Stimulated activated CD4-positive, alpha-beta T cell treated with anti-CD3 and anti-CD28 coated beads, Interleukin-4, amount 100 ng/mL, for 4 hours (primary cell): Measurements from ENCODE around the gene AP1M1.
"Not testable (repeated sequence)": the region's sequence is repeated elsewhere in the genome, so short reads cannot be mapped to it uniquely, and the experiment has no call there.

Experiments used
- DNase-seq, 2 experiments: peaks; one replicate each; pipeline ENCODE4 v3.0.0-alpha.2; 2020

Gene AP1M1

GRCh38 chr19:16265205-16265604 is 67.5 kb downstream of the AP1M1 start:
- DNase-seq = no peak

- DNase-seq = no peak
These were observed 68.3 kb downstream of the AP1M1 start for GRCh38 chr19:16265890-16266585.

GRCh38 chr19:16266586-16266942 is 68.9 kb downstream of the AP1M1 start:
- DNase-seq = peak; percentile 18 to 27

GRCh38 chr19:16268676-16269319 is 71.1 kb downstream of the AP1M1 start:
- DNase-seq = peak; percentile 32 to 61

- no peak for DNase-seq
These were observed 75.2 kb downstream of the AP1M1 start for GRCh38 chr19:16272945-16273344.

- no peak for DNase-seq
These were observed 76.7 kb downstream of the AP1M1 start for GRCh38 chr19:16274447-16274846.

- no peak for DNase-seq
These were observed 82.6 kb downstream of the AP1M1 start for GRCh38 chr19:16280306-16280705.

GRCh38 chr19:16281743-16282142 is 84.0 kb downstream of the AP1M1 start:
- DNase-seq = no peak

GRCh38 chr19:16283210-16284061 is 85.7 kb downstream of the AP1M1 start:
- DNase-seq = peak; percentile 64 to 72

- DNase-seq = no peak
These were observed 86.8 kb downstream of the AP1M1 start for GRCh38 chr19:16284505-16284904.

GRCh38 chr19:16285079-16285478 is 87.4 kb downstream of the AP1M1 start:
- DNase-seq = not testable (repeated sequence)

GRCh38 chr19:16285769-16286498 is 88.2 kb downstream of the AP1M1 start:
- no peak for DNase-seq

- no peak for DNase-seq
These were observed 90.8 kb downstream of the AP1M1 start for GRCh38 chr19:16288544-16288943.

- DNase-seq = no peak
These were observed 91.9 kb downstream of the AP1M1 start for GRCh38 chr19:16289594-16289993.

GRCh38 chr19:16290692-16291091 is 93.0 kb downstream of the AP1M1 start:
- DNase-seq = no peak

GRCh38 chr19:16293118-16294091 is 95.7 kb downstream of the AP1M1 start:
- DNase-seq = no peak

- no peak for DNase-seq
These were observed 97.3 kb downstream of the AP1M1 start for GRCh38 chr19:16295057-16295456.
